Spleen (tissue), 11 donors: ENCODE measurements around the gene WDFY4. TPM values are rescaled to one million over a fixed set of nuclear protein-coding genes. Genes with fewer than 3 reads are reported as not detected.

Experiments used
- DNase-seq: peaks from one replicate; pipeline ENCODE4 v3.0.0-alpha.2; 2020
- H3K27ac ChIP-seq, 8 donors: fragments of 200-600 bp; sonication (generic) in 7 of 8; 1 replicate in 4 of 8; 2 replicates in 4 of 8; pipeline versions ENCODE4 v1.5.0 to v1.8.0; 2016 to 2021; ENCODE audit warnings: inconsistent platforms in 4 of 8, mild to moderate bottlenecking in 4 of 8, moderate library complexity in 1 of 8
- H3K27me3 ChIP-seq, 7 donors: fragments of 200-600 bp; sonication (generic) in 6 of 7; replicated peaks in 1 of 7; 1 replicate in 4 of 7; 2 replicates in 3 of 7; pipeline versions ENCODE4 v1.5.0 to v1.8.0; 2016 to 2021; ENCODE audit warnings: inconsistent platforms in 3 of 7, mild to moderate bottlenecking in 1 of 7
- H3K36me3 ChIP-seq, 6 donors: fragments of 200-600 bp; sonication (generic) in 5 of 6; 1 replicate in 4 of 6; 2 replicates in 2 of 6; pipeline versions ENCODE4 v1.5.0 to v1.8.0; 2016 to 2021; ENCODE audit warnings: inconsistent platforms in 2 of 6
- H3K4me1 ChIP-seq, 6 donors: fragments of 200-600 bp; sonication (generic) in 5 of 6; 1 replicate in 3 of 6; 2 replicates in 3 of 6; pipeline versions ENCODE4 v1.5.0 to v1.8.0; 2016 to 2021; ENCODE audit warnings: inconsistent platforms in 3 of 6
- H3K4me3 ChIP-seq, 8 donors: fragments of 200-600 bp; sonication (generic) in 7 of 8; 1 replicate in 4 of 8; 2 replicates in 4 of 8; pipeline versions ENCODE4 v1.5.0 to v1.8.0; 2016 to 2021; ENCODE audit warnings: inconsistent platforms in 4 of 8, mild to moderate bottlenecking in 4 of 8, moderate library complexity in 2 of 8
- H3K9me3 ChIP-seq, 8 donors: fragments of 200-600 bp; sonication (generic) in 7 of 8; 1 replicate in 4 of 8; 2 replicates in 4 of 8; pipeline versions ENCODE4 v1.5.0 to v1.8.0; 2016 to 2021; ENCODE audit warnings: inconsistent platforms in 4 of 8
- POLR2A ChIP-seq, 3 donors: fragments of 450-650 bp; IDR thresholded peaks; one replicate each; pipeline ENCODE4 v1.5.1; 2017; ENCODE audit warnings: antibody characterized with exemption in 3 of 3, mild to moderate bottlenecking in 1 of 3
- POLR2AphosphoS5 ChIP-seq, 3 donors: sonication (generic); formaldehyde crosslinking; IDR thresholded peaks; one replicate each; pipeline ENCODE4 v1.5.1; 2017; ENCODE audit warnings: antibody characterized with exemption in 3 of 3
- WGBS, 5 donors: extraction: QIAGEN DNeasy Blood & Tissue Kit in 3 of 5; methylation state at CpG; one replicate each; pipeline versions ENCODE4 v1.1.5 to v1.1.7; 2013 to 2018; 5-methylcytosine and 5-hydroxymethylcytosine counted together
- intact Hi-C: fragments of 100-400 bp; cut with DNase I; formaldehyde crosslinking; loops from one replicate; pipeline ENCODE4 v1.15.0; 2023; ENCODE audit warnings: low total_unique reads
- polyA plus RNA-seq, 3 donors: library from polyadenylated mRNA; stranded (reverse); fragments of 200-250 nt; gene quantifications; one replicate each; pipeline ENCODE4 v1.2.1, GENCODE V29; 2013
- total RNA-seq, 7 donors: library from RNA; depleted of rRNA in 3 of 7; stranded (reverse); fragments of >200 nt in 3 of 7; fragmentation: NEBNext Ultra II Directional in 4 of 7; extraction: Animal tissue kit (Norgen Biotek cat#: 25700) in 4 of 7; gene quantifications; one replicate each; pipeline versions ENCODE4 v1.1.0 to v1.2.1, GENCODE V29; 2016 to 2021
- TF ChIP-seq, protein P1 (sequence below), 11 experiments: fragments of 200-600 bp in 7 of 11; fragments of 450-650 bp in 4 of 11; sonication (generic) in 4 of 11; IDR thresholded peaks in 8 of 11; conservative IDR thresholded peaks in 3 of 11; 1 replicate in 7 of 11; 2 replicates in 4 of 11; pipeline versions ENCODE4 v1.4.0 to v1.8.0; 2016 to 2021; ENCODE audit warnings: antibody characterized with exemption in 11 of 11, inconsistent platforms in 4 of 11, mild to moderate bottlenecking in 1 of 11
- donor health status: healthy with polysubstance abuse.
- donor health status: DM: no; HTN: no; CAD: no; lungs with moderate emphysema.
- donor health status: DM: no; HTN: no; CAD: no.
- donor health status: Bipolar disorder and iron deficiency.
- donor health status: healthy.
- donor health status: DM: no; HTN: no; CAD: no.
- donor health status: DM: yes; HTN: yes; CAD: no.

The WDFY4 gene
- total and polyA plus RNA-seq, 10 donors = 31.7 to 120 (median 88.9) TPM

DNA sequence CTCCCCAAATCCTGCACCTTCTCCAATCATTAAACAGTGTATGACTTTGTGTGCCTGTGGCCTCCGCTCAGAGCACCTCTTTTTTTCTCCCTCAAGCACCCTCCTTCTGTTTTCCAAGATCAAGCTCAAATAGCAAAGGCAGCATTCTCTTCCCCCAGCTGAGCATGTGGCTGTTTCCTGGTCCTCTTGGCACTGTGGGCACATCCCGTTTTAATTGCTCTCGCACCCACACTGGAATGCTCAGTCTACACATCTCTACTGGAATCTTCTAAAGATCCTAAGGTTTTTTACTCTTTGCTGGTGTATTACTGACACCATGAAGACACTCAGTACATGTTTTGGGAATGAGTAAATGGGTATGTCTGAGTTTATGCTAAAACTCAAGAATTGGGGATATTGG lies 107.4 kb downstream of the WDFY4 start:
- Histone ChIP-seq H3K27ac (no peak overlapping the region), H3K27me3 (no peaks in the 10 kb centered on the region), H3K4me3 (no peak overlapping the region), H3K36me3 (peaks cover 0 to 96% (median 32%) of the 10 kb centered on the region in 6 donors), H3K4me1 (peaks cover 0 to 15% (median 0%) of the 10 kb centered on the region in 6 donors), H3K9me3 (no peaks in the 10 kb centered on the region)
- TF ChIP-seq, protein P1, sequence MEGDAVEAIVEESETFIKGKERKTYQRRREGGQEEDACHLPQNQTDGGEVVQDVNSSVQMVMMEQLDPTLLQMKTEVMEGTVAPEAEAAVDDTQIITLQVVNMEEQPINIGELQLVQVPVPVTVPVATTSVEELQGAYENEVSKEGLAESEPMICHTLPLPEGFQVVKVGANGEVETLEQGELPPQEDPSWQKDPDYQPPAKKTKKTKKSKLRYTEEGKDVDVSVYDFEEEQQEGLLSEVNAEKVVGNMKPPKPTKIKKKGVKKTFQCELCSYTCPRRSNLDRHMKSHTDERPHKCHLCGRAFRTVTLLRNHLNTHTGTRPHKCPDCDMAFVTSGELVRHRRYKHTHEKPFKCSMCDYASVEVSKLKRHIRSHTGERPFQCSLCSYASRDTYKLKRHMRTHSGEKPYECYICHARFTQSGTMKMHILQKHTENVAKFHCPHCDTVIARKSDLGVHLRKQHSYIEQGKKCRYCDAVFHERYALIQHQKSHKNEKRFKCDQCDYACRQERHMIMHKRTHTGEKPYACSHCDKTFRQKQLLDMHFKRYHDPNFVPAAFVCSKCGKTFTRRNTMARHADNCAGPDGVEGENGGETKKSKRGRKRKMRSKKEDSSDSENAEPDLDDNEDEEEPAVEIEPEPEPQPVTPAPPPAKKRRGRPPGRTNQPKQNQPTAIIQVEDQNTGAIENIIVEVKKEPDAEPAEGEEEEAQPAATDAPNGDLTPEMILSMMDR (IDR thresholded peaks at IDR 0.05 in 8 of 11, conservative IDR thresholded peaks at IDR 0.05 in 3 of 11) = no peak
- TF ChIP-seq POLR2A (IDR thresholded peaks at IDR 0.05) = no peak
- TF ChIP-seq POLR2AphosphoS5 (IDR thresholded peaks at IDR 0.05) = no peak
- intact Hi-C loops = no loop called here
- DNase-seq = no peak
- 66 to 88% (median 83%) methylated on average over 3 of the region's 3 CpGs for WGBS, 5 donors

DNA sequence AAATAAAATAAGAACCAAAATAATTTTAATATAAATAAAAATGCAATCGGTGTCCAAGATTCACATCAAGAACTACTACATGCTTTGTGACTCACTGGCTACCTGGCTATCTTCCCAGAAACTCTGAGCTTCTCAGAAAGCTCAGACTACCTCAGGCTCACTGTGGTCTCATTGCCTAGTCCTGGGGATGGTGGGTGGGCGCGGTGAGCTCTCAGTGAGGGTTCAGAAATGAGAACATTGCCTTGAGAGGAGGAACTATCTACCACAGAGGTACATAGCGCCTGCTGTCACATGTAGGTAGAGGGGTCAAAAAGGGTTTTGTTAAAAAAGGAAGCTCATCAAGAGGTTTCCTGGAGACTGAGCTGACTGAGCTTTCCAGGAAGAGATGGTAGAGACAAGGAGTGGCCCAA lies 108.0 kb downstream of the WDFY4 start:
- no peak overlapping the region for H3K4me3 ChIP-seq
- peaks cover 0 to 15% (median 0%) of the 10 kb centered on the region in 6 donors for H3K4me1 ChIP-seq
- WGBS, 5 donors = 67 to 81% (median 73%) methylated on average over 4 of the region's 4 CpGs
- intact Hi-C loops = no loop called here
- H3K36me3 ChIP-seq = peaks cover 0 to 96% (median 32%) of the 10 kb centered on the region in 6 donors
- no peaks in the 10 kb centered on the region for H3K27me3 ChIP-seq
- TF ChIP-seq POLR2A (IDR thresholded peaks at IDR 0.05) = no peak
- TF ChIP-seq, protein P1 (IDR thresholded peaks at IDR 0.05 in 8 of 11, conservative IDR thresholded peaks at IDR 0.05 in 3 of 11) = no peak
- TF ChIP-seq POLR2AphosphoS5 (IDR thresholded peaks at IDR 0.05) = no peak
- H3K9me3 ChIP-seq = no peaks in the 10 kb centered on the region
- H3K27ac ChIP-seq = no peak overlapping the region
- no peak for DNase-seq

DNA sequence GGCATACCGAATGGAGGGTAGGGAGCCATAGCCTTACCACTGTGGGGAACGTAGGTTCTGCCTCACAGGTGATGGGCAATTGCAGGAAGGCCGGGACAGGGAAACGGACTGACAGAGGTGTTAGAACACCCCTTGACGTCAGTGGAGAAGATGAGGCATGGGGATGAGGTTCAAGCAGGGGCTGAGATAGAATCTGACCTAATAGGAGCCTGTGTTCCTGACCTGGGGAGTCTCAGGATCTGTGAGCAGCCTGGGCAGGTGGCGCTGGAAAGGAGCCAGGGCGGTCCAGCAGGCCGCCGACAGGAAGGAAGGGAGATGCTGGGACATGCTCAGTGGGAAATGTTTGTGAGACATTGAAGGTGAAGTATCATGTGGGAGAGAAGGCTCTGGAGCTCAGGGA lies 109.4 kb downstream of the WDFY4 start:
- 82 to 89% (median 85%) methylated on average over 9 of the region's 9 CpGs for WGBS, 5 donors
- no peak for DNase-seq
- H3K36me3 ChIP-seq = peaks cover 0 to 90% (median 27%) of the 10 kb centered on the region in 6 donors
- intact Hi-C loops = no loop called here
- no peak overlapping the region for H3K4me3 ChIP-seq
- TF ChIP-seq POLR2AphosphoS5 (IDR thresholded peaks at IDR 0.05) = no peak
- TF ChIP-seq POLR2A (IDR thresholded peaks at IDR 0.05) = no peak
- TF ChIP-seq, protein P1 (IDR thresholded peaks at IDR 0.05 in 8 of 11, conservative IDR thresholded peaks at IDR 0.05 in 3 of 11) = no peak
- peaks cover 0 to 20% (median 8%) of the 10 kb centered on the region in 6 donors for H3K4me1 ChIP-seq
- H3K9me3 ChIP-seq = no peaks in the 10 kb centered on the region
- no peak overlapping the region for H3K27ac ChIP-seq
- H3K27me3 ChIP-seq = no peaks in the 10 kb centered on the region

DNA sequence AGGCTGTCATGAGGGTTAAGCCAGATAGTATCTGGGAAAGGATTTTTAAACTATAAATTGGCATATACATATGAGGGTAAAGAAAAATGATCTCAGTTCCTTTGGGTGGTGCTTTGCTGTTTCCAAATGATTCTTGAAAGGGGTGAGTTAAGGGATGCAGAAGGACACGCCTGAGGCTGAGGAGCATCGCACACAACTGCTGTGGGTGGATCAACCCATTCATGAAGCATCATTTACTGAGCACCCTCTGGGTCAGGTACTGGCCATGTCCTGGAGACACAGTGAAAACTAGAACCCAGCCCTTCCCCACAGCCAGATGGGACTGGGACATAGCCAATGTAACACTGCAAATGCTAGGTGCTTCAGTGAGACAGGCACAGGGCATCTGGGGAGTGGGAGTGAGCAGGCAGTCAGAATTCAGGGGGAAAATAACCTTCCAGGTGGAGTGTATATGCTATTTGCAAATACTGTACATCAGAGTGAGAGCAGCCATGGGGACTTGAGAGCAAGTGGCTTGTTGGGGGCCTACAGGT lies 112.1 kb downstream of the WDFY4 start:
- Histone ChIP-seq H3K27ac (no peak overlapping the region), H3K36me3 (peaks cover 0 to 63% (median 13%) of the 10 kb centered on the region in 6 donors), H3K4me3 (no peak overlapping the region), H3K4me1 (peaks cover 12 to 43% (median 30%) of the 10 kb centered on the region in 6 donors), H3K9me3 (no peaks in the 10 kb centered on the region), H3K27me3 (no peaks in the 10 kb centered on the region)
- intact Hi-C loops = no loop called here
- no peak for TF ChIP-seq POLR2AphosphoS5 (IDR thresholded peaks at IDR 0.05)
- TF ChIP-seq, protein P1 (IDR thresholded peaks at IDR 0.05 in 8 of 11, conservative IDR thresholded peaks at IDR 0.05 in 3 of 11) = no peak
- TF ChIP-seq POLR2A (IDR thresholded peaks at IDR 0.05) = no peak
- DNase-seq = no peak
- WGBS, 5 donors = 94 to 100% (median 97%) methylated on average over 2 of the region's 2 CpGs
